T-helper 1 cell (primary cell): ENCODE results near the gene ZNF366.

Experiments
- DNase-seq, 5 donors: peaks; one replicate each; pipeline ENCODE4 v3.0.0-alpha.2; 2012 to 2020

Gene ZNF366

DNA sequence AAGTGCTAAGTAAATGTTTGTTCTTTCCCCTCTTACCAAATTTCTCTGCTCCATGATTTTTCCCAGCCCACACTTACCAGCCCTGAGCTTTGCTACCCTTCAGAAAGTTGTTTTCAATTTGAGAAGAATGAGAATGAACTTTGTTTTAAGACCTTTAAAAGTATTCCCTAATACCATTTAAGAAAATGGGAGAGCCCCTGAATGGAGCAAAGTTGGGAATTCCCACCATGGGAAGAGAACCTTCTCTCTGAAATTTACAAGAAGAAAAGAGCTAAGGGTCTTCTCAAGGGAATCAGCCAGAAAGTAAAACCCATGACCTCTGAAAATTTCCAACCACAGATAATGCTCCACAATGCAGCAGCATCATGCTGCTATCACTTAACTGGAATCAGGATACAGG, 17.7 kb downstream of the ZNF366 start:
- DNase-seq, result no peak

DNA sequence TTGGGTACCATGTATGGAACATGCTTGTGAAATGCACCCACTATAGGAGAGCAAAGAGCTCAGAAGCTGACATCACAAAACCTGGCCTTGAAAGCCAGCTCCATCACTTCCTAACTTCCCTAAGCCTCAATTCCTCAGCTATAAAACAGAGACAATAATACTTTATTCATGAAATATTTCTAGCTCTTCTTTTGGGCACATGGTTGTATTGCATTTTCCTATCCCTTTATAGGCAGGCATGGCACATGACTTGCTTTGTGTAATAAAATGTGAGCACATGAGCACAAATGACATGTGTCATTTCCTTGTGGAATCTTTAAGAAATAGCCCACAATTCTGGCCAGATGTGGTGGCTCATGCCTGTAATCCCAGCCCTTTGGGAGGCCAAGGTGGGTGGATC, 18.5 kb downstream of the ZNF366 start:
- DNase-seq, result no peak

DNA sequence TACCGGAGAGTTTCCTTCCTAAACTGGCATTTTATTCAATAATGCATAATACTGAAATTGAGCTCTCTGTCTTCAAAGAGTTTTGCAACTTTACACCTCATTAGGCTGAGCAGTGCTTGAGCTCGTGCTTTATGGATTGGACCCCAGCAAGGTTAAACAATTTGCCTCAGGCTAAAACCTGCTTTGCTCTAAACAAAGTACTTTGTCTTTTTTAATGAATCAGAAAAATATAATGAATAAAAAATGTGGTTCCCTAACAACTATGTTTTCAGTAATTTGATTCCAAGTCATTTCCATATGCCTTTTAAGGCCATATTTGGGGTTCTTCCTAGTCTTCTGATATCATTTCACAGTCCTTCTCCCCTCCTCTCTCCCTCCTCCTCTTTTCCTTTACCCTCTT, 20.0 kb downstream of the ZNF366 start:
- DNase-seq, result no peak

DNA sequence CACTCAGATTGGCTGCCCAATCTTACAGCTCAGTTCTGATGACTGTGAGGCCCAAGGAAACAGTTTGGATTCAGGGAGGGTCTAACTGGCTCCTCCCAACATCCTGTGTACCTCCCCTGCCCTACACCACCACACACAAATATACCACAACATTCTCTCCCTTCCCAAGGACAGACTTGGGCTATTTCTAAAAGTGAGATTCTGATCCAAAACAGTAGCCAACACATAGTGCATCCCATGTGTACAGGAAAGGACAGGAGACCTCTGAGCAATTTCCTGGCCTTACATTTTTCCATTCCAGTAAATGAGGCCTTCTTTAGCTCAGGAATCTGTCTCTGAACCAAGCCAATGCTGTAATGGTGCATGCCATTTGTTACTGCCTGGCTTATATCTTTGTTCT, 20.8 kb downstream of the ZNF366 start:
- DNase-seq, result no peak

DNA sequence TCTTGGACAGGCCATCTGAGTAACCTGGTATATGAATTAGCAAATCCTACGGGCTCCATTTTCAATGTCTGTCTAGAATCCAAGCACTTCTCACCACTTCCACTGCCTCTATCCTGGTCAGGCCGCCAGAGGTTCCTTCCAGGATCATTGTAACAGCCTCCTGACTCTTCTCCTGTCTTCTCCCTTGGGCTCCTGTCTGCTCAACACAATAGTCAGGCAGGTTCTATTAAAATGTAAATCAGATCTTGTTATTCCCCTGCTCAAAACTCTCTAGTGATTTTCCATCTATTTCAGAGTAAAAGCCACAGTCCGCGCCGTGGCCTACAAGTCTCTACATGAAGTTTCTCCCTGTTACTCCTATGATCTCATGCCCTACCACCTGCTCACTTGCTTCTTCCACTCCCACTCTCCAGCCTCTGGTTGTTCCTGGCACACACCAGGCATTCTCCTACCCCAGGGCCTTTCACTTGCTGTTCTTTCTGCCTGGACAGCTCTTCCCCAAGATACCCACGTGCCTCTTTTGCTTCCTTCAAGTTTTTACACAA, 21.7 kb downstream of the ZNF366 start:
- DNase-seq, result no peak

DNA sequence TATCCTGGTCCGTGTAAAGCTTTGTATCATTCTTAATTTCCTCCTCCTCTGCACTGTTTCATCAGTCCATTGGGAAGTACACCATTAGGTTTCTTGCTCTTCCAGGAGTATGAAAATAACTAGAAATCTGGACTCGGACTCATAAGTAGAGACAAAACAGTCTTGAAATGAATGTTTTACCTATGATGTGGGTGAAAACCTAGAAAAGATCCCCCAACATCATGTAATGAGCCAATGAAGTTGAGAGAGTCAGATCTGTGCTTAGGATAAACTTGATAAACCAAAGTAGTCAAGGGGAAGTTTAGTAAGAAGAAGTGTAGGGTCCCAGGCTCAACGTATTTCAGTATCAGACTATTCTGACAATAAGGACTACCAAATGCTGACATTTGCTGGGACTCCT, 25.2 kb downstream of the ZNF366 start:
- DNase-seq, result no peak

DNA sequence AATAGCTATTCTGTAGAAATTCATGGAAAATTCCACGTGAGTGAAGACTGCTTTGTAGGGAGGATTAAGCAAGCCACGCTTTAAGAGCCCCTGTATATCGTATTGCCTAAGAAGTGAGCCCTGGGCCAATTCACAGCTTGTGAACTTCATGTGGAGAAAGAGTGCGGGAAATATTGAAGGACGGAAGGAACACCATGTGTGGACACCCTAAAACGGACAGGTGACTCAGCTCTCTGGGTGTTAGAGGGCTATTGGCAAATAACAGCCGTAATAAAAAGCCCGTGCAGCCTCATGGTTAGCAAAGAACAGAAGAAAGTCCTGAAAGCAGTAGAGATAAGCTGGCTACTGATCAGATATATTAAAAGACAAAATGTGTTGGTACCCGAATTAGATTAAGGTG, 26.4 kb downstream of the ZNF366 start:
- no peak for DNase-seq

DNA sequence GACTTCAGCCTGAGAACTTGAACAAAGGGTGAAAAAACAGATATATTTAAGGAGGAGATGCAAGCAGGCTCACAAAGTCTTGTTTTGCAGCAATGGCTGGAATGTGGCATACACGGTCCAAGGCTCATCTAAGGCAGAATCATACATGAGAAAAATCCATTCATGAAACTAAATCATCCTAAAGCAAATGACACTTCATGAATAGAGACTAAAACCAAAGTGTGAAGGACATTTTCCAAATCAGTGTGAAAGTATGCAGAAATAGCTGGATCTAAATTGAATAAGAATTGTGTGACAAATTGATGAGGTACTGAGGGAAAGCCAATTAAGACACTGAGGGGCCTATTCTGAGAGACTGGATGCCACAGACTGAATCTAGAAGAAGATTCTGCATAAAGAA, 27.3 kb downstream of the ZNF366 start:
- no peak for DNase-seq

DNA sequence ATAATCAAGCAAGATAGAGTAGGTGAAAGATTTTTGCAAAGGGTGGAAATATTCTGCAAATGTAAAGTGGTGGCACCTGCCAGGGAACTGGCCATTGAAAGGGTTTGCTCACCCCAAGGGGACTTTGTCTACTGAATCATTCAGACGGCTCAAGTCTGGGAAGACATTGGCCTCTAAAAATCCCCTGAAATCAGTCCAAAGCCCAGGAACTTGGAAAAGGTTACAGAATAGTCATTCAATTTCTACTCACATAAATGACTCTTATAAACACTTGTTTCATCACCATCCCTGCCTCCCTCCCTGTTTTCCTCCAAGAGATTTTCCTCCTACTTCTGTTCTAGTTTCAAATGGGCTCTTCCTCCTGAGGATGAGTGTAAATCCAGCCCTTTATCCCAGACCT, 28.5 kb downstream of the ZNF366 start:
- no peak for DNase-seq

DNA sequence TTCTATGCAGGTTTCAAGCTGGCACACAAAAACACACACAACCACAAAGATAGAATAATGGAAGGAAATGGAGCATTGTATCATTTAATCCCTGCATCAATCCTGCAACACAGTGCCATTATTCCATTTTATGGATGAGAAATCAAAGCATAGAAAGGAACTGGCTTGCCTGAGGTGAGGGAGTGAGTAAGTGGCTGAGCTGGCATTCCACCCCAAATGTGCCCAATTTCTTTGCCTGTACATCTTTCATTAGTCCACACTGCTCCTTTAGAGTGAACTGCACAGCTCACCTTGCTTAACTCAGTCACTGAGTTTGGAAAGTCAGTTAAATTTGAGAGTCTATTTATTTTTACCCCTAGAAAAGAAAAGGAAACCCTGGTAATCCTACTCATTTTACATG, 28.9 kb downstream of the ZNF366 start:
- DNase-seq, result no peak

DNA sequence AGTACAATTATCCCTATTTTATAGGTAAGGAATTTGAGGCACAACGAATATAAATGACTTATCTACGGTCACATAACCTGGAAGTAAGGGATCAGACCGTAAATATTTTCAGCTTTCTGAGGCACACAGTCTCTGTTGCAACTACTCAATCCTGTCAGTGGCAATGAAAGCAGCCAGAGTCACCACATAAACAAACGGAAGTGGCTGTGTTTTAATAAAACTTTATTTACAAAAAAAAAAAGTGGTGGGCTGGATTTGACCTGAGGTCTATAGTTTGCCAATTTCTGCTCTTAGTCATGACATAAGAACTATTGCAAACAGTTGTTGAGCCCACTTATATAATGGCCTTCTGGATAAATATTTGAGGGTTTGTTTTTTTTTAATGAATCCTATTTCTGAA, 29.6 kb downstream of the ZNF366 start:
- DNase-seq, result no peak

DNA sequence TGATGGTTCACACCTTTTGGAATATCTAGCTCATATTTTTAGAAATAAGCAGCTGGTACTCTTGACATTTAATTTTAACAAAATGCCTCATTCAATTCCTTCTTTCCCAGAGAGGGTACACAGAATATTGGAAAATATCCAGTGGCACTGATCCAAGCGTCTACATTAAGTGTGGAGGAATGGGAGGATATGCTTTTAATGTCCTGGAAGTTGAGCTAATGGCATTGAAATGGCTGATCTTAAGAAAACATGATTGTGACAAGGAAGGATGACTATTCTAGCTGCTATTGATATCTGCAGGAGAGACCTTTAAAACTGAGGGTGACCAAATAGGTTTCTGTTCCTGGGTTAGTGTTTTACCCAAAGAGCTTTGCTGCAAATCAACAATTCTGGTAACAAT, 30.0 kb downstream of the ZNF366 start:
- no peak for DNase-seq

DNA sequence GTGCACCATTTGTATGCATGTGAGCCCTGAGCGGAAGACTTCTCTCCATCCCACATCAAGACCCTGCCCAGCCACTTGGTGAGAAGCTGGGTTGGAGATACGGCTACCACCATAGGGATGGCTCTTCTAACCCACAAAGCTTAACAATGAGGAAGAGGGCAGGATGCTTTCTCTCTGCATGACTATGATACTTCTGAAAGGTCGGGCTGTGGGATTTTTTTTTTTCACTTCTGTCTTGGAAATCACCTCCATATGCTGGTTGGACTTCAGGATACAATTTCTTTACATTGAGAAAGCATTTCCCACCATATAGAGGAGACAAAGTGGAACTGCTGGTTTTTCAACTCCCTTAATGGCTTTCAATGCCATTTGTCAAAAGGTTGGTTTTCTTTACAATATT, 30.5 kb downstream of the ZNF366 start:
- no peak for DNase-seq

DNA sequence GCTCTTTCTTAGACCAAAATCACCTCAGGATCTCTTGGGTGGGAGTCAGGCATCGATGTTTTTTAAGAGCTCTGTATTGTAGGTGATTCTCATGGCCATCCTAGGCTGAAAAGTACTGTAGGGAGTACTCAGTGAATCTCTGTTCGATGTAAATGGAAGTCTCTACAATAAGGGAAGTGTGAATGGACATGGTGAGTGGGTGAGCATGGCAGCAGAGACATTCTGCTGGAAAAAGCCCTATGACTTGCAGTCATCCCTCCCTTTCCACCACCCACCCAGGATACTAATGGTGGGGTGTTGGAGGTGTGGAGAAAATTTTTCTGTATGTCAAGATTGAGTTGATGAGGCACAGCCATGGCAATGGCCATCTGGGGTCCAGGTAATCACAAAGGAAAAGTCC, 30.9 kb downstream of the ZNF366 start:
- DNase-seq, result no peak

DNA sequence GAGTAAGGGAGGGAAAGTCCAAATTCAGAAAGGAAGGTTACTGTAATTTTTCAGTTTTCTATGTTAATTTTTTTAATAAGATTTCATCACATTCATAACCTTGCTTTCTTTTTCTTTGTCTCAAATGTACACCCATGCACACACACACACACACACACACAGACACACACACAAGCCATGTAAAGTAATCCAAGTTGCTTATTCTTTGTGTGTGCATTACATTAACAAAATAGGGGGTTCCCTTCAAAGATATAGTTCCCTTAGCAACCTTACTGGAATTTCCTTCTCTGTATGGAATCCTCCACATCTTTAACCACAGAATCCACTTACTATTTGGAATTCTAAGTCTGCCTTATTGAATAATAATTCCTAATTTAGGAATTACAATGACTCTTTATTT, 32.7 kb downstream of the ZNF366 start:
- no peak for DNase-seq

DNA sequence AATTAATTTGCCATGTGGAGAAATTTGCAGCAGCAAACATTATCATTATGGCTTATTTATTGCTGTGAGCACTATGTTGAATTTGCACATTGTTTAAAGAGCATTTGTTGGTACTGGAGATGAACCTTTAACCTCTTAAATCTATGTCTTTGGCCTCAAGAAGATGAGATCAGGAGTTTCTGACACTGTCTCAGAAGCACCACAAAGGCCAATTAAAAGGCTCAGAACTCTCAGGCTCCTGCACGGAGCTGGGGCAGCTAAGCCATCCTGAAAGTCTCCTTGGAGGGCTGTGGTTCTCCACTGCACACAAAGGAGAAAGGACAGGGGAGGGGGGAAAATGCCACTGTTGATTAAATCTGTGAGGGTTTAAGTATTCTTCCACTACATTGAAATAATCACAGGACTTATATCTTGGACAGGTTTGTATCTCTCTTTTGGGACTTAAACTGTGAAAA, 33.1 kb downstream of the ZNF366 start:
- DNase-seq, result no peak

DNA sequence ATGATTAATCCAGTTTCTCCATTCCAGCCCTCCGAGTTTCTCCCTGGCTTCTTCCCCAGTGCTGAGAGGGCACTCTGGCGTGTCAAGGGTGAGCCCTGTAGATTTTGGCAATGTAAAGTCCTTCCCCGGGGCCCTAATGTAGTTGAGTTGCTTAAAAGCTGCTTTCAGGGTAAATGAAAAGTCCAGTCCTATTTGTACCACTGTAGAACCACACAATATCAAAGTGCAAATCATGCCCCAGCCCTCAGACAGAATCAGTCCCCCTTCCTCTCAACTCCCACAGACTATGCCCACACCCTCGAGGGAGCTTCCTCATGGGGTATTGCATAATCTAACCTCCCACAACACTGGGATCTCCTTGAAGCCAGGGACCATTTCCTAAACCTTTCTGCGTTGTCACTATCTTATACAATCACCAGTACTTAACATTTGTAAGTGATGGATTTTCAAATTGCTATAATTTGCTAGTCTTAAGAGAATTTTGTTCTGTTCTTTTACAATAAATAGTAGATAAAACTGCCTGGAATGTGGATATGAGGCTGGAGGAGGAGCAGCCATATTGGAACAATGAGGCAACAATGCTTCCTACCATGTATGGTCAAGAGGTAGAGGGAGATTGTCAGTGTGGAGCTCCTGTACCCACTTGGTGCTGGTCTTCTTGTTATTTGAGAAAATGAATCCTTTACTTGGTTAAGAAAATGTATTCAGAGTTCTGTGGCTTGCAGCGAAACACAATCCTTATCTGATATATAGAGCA, 34.4 kb downstream of the ZNF366 start:
- no peak for DNase-seq

DNA sequence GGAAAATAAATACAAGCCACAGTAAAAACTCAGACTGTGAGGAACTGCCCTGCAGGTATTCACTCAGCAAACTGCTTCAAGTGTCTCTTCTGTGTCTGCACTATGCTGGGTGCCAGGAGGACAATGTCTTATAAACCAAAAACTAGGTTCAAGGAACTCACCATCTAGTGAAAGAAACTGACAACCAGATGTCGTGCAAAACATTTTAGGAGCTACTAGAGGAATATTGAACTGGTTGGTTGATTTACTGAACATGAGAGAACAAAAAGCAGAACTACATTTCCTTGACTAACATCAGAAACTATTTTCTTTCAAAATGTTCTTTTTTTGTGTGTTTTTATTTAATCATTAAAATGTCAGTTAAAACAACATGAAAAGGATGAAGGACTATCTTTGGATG, 35.2 kb downstream of the ZNF366 start:
- no peak for DNase-seq

DNA sequence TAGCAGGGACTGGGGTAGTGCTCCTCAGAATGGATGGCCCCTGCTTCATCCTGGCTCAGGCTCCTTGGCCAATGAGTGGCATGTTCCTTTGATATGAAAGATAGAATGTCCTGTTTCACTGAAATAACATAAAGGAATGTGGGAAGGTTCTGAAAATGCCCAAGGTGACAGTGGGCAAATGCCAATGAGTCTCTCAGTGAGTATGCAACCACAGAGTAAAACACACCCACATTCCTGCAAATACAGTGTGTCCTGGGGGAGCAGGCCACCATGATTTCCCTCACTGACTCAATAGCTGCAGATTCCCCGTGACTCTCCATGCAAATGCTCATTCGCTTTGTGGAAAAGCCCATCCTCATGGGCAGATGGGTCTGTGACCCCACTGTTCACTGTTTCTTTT, 36.4 kb downstream of the ZNF366 start:
- no peak for DNase-seq

DNA sequence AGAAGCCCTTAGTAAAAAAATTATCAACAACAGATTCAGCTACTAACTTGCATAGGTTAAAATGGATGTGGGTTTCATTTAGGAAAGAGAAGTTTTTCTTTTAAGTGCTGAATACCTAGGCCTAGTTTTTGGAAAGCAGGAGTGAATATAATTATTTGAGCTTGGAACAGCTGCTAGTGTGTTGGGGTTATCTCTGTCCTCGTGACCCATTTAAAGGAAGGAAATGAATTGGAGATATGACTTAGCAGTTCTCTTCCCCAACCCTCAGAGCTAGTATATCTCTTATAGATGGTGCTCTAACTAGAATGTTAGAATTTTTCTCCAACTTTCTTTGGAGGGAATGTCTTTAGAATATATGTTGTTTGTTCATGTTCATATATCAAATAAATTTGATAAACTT, 38.6 kb downstream of the ZNF366 start:
- no peak for DNase-seq

DNA sequence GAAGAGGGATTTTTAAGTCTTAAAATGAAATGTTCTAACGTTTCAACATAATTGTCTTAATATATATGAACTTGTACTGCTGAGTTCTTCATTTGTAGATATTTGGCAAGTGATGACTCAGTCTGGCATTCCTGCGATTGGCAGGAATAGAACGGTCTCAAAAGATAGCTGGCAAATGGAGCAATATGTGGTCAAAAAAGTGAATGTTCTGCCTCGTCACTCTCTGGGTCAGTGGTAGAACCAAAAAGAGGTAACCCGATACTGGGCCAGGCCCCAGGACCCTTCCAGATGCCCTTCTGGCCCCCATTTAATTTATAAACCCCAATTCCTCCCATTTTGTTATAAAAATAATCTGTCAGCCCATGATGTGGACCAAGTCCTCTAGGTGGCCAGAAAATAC, 39.2 kb downstream of the ZNF366 start:
- no peak for DNase-seq

DNA sequence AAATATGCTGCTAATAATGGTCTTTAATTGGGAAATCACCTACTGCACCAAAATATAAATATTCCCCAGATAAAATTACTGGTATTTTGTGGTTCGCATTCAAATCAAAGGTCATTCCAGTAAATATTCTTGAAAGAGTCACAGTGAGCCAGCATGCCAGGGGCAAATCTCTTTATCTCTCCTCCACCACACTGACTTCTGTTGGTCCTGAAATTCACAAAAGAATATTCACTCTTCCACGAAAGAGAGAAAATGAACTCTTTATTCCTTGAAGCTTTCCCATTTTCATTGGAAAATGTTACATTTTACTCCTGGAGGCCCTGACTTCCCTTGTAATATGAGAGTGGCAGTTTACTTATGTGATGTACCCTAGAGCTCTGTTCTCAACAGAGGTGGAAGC, 39.7 kb downstream of the ZNF366 start:
- no peak for DNase-seq

DNA sequence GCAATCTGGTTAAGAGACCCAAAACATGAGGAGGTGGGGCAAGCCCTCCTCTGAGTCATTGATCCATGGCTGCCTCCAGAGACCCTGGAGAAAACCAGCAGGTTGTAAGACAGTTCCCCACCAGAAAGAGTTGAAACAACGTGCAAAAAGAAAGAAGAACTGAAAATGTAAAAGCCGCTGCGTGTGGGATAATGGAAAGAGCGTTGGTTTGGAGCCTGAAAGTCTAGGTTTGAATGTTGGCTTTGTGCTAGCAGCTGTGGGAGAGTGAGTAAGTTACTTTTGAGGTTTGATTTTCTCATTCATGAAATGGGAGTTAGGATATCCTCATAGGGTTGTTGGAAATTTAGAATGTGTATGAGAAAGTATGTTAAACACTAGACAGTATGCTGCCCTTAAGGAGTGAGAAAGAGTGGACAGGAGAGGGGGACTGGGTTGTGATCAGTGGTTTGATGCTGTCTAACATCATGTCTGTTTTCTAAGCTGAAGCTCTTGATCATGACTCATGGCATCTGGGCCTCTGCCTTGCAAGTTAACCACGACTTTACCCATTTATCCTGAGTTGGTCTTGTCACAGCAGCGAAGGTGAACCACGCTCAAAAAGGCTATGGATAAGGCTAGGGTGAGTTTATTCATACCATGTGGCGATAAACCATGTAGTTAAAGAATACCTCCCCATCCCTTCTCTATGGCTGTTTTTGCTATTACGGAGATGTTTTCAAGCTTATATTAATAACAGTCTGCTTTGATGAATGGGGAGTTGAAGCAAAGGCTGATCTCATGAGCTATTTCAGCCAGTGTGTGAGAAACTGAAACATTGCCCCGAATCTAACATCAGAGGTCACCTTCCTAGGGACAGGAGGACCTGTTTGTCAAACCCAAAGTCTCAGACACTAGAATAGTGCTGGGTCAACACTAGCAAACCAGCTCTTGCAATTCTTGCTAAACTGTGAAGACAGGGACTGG, 41.3 kb downstream of the ZNF366 start:
- DNase-seq, result no peak

DNA sequence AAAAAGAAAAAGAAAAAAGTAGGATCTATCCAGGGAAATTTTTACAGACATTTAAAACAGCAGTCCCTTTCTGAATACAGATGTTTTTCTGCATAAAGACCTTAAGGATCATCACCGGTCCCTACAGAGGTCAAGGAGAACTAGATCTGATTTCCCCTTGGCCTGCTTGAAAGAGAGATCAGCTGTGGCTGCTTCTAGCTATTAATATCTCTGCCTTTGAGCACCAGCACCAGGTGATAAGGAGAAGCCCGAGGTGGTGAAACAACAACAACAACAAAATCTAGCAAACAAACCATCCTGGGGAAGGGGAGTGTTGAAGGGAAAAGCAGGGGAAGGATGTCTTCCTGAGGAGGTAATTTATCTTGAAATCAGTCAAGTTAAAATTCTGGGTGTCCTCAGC, 42.1 kb downstream of the ZNF366 start:
- DNase-seq, result no peak
